SKM-1 treated with dmso at 0.1 percent for 144 hours (cell line): ENCODE data around the gene TNRC18.
"Not testable (repeated sequence)": the region's sequence is repeated elsewhere in the genome, so short reads cannot be mapped to it uniquely, and the experiment has no call there.

Source experiments
- DNase-seq: peaks from one replicate; lab custom pipeline; 2025; ENCODE audit not compliant: unreplicated experiment; lab: John Stamatoyannopoulos, UW

The TNRC18 gene

GRCh38 chr7:5276611-5277010 lies 147.0 kb downstream of the TNRC18 start:
- DNase-seq, result no peak

DNA sequence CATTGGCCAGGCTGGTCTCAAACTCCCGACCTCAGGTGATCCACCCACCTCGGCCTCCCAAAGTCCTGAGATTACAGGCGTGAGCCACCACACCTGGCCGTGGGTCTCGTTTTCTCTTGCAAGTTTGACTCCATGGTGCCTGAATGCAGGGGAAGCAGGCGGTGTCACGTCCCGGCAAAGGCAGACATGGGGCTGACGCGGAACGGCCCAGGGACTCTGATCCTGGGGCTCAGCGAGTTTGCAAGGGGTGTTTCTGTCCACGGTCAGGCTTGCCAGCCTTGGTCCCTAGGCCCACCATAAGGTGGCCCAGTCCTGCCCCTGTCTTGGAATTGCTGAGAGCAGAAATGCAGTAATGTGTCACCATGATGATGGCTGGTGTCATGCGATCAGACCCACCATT lies 147.5 kb downstream of the TNRC18 start:
- not testable (repeated sequence) for DNase-seq

GRCh38 chr7:5275510-5275909 lies 148.1 kb downstream of the TNRC18 start:
- not testable (repeated sequence) for DNase-seq

- DNase-seq, result not testable (repeated sequence)
Observed at GRCh38 chr7:5274985-5275431, 148.6 kb downstream of the TNRC18 start.

DNA sequence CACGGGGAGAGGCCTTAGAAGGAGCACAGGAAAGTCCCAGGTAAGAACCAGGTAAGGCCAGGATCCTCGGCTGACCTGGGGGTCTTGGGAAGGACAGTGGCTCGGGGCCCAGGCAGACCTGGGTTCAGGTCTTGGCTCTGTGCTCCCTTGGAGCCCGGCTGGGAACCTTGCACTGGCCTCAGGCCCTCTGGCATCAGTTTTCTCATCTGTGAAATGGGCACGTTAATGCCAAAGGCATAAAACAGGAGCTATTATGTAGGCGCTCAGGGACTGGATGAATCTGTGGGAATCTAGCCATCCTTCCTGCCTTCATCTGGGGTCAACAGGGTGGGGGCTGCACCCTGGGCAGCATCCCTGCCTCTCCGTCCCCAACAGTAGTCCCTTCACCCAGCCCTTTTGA lies 149.2 kb downstream of the TNRC18 start:
- DNase-seq, result no peak

DNA sequence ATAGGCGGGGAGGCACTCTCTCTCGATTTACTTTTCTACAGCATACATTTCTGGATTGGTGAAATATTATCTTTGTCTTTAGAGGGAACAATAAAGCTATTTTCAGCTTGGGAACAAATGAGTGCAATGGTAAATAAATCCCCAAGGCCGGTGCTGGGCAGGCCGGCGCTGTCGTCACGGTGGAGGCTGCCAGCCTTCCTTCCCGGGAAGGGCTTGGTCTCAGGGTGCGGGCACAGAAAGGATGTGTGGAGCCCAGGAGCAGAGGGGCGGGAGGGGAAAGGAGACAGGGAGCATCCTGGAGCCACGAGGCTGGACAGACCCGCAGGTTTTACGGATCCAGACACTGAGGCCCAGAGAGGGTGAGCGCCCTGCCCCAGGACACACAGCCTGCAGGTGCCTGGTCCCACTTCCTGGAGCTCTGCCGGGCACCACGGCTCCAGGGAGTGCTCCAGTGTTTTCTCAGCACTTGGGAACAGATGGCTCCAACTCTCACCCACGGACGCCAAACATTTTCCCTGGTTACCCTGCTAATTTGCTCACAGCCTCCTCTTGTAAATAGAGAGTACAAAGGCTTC lies 149.7 kb downstream of the TNRC18 start:
- not testable (repeated sequence) for DNase-seq

GRCh38 chr7:5270788-5271187 lies 152.8 kb downstream of the TNRC18 start:
- DNase-seq, result no peak

- not testable (repeated sequence) for DNase-seq
Observed at GRCh38 chr7:5269992-5270657, 153.5 kb downstream of the TNRC18 start.

DNA sequence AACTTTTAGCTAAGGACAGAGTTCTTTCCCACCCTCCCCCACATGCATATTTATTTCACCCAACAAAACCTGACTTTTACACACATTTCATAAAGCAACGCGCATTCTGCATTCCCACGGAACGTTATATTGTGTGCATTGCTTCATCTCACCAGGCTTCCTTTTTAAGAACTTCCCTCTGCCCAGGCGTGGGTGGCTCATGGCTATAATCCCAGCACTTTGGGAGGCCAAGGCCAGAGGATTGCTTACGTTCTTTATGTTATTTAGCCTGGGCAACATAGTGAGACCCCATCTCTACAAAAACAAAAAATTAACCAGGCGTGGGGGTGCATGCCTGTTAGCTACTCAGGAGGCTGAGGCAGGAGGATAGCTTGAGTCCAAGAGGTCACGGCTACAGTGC lies 155.8 kb downstream of the TNRC18 start:
- DNase-seq, result peak; percentile 2

- no peak for DNase-seq
Observed at GRCh38 chr7:5266191-5267028, 157.2 kb downstream of the TNRC18 start.

- no peak for DNase-seq
Observed at GRCh38 chr7:5265320-5266190, 158.1 kb downstream of the TNRC18 start.

- not testable (repeated sequence) for DNase-seq
Observed at GRCh38 chr7:5263066-5263465, 160.6 kb downstream of the TNRC18 start.

GRCh38 chr7:5260530-5261068 lies 163.0 kb downstream of the TNRC18 start:
- not testable (repeated sequence) for DNase-seq
